GM12875 (cell line): ENCODE results near the gene TCF3.
A peak's percentile ranks its signal among the peaks of the same experiment; 100 is the strongest.

Experiments
- H3K4me3 ChIP-seq: one replicate; pipeline ENCODE4 v1.5.1; 2011; ENCODE audit warnings: low read depth, low read length, control low read depth
- TF ChIP-seq, protein P1 (sequence below): IDR thresholded peaks from 2 replicates; pipeline ENCODE4 v1.5.1; 2011; ENCODE audit warnings: low read depth, mild to moderate bottlenecking, control low read depth, inconsistent platforms, low read length, moderate library complexity, borderline replicate concordance; ENCODE audit not compliant: insufficient read depth

TCF3 gene

DNA sequence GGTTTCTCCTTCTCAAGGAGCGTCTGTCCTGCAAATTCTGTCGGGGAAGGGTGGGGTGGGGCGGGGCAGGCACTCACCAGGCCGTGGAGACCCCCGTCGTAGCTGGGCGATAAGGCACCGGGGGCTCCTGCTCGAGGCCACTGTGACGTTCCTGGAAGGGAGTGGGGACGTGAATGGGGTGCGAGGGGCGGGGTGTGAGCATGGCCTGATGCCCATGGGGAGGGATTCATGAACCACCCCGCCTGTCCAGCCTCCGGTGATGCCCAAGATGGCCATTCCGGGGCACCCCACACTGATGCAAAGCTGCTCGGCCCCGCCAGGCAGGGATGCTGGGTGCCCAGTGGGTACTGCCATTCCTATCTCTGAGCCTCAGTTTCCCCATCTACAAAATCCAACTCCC, 32.7 kb downstream of the TCF3 start:
- TF ChIP-seq, protein P1, sequence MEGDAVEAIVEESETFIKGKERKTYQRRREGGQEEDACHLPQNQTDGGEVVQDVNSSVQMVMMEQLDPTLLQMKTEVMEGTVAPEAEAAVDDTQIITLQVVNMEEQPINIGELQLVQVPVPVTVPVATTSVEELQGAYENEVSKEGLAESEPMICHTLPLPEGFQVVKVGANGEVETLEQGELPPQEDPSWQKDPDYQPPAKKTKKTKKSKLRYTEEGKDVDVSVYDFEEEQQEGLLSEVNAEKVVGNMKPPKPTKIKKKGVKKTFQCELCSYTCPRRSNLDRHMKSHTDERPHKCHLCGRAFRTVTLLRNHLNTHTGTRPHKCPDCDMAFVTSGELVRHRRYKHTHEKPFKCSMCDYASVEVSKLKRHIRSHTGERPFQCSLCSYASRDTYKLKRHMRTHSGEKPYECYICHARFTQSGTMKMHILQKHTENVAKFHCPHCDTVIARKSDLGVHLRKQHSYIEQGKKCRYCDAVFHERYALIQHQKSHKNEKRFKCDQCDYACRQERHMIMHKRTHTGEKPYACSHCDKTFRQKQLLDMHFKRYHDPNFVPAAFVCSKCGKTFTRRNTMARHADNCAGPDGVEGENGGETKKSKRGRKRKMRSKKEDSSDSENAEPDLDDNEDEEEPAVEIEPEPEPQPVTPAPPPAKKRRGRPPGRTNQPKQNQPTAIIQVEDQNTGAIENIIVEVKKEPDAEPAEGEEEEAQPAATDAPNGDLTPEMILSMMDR, result no peak
- H3K4me3 ChIP-seq, result no peak overlapping the region

DNA sequence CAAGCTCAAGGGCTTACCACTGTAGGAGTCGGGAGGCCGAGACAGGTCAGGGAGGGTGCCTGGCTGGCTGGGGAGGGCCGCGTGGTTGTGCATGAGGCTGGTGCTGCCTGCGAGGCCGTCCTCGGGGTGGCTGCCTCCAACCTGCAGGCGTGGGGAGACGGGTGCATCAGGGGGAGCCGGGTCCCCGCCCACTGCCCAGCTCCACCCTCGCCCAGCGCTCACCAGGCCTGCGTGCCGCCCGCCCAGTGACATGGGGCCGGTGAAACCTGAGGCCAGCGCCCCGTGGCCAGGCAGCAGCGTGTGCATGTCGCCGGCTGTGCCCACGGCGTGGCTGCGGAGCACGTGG, 33.3 kb downstream of the TCF3 start:
- TF ChIP-seq, protein P1, result no peak
- H3K4me3 ChIP-seq, result no peak overlapping the region

DNA sequence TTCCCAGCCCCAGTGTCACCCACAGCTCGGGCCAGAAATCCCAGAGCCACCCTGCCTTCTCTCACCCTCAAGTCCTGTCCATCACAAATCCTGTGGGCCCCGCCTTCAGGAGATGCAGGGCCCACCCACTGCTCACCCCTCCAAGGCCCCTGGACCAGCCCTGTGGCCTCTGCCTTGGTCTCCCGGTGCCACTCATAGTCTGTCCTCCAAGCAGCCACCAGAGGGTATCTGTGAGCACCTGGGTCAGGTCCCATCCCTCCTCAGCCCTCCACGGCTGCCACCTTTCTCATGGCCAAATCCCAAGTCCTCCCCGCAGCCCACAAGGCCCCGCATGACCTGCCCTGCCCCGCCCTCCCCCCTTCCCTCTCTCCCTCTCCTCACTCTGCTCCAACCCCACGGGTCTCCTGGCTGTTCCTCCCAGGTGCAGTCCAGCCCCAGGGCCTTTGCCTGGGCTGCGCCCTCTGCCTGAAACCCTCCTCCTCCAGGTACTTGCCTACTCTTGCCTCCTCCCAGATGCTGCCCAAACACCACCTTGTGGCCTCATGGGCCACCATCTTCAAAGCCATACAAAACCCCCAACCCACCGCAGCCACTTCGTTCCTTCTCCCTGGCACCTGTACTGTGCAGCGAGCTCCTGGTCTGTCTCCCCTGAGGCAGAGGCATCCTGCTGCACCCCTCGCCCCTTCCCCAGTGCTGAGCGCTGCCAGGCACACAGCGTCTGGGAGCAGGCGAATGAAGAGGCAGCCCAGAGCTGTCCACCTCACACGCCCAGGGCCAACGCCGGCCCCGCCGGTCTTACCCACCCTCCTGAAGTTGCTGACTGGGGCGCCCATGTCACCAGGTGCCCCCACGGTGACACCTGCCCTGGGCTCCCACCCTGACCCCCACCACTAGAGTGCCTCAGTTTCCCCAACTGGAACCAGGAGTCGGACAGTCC, 34.0 kb downstream of the TCF3 start:
- TF ChIP-seq, protein P1, result peak; percentile 68
- no peak overlapping the region for H3K4me3 ChIP-seq

DNA sequence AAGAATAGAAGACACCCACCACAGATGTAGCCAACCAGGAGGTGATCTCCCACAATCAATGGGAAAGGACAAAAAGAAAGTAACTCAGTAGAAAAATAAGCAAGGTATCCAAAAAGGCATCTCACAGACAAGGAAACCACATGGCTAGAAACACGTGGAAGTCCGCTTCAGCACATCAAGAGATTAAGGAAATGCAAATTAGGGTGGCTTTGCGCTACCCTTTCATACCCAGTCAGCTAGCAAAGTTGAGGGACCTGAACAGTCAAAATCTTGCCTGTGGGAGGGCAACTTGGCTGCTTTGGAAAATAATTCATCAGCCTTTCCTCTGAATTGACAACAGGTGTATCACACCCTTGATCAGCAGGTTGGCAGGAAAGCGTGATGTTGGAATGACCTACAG, 35.5 kb downstream of the TCF3 start:
- H3K4me3 ChIP-seq, result no peak overlapping the region
- TF ChIP-seq, protein P1, result no peak

DNA sequence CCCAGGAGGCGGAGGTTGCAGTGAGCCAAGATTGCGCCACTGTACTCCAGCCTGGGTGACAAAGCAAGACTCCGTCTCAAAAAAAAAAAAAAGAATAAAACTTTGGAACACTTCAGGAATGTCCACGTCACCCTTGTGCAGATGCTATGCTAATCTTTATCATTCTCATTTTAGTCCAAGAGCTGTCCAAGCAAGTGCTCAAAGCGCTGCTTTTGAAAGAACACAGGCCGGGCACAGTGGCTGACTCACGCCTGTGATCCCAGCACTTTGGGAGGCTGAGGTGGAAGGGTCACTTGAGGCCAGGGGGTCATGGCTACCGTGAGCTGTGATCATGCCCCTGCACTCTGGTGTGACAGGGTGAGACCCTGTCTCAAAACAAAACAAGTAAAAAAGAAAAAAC, 36.0 kb downstream of the TCF3 start:
- TF ChIP-seq, protein P1, result no peak

DNA sequence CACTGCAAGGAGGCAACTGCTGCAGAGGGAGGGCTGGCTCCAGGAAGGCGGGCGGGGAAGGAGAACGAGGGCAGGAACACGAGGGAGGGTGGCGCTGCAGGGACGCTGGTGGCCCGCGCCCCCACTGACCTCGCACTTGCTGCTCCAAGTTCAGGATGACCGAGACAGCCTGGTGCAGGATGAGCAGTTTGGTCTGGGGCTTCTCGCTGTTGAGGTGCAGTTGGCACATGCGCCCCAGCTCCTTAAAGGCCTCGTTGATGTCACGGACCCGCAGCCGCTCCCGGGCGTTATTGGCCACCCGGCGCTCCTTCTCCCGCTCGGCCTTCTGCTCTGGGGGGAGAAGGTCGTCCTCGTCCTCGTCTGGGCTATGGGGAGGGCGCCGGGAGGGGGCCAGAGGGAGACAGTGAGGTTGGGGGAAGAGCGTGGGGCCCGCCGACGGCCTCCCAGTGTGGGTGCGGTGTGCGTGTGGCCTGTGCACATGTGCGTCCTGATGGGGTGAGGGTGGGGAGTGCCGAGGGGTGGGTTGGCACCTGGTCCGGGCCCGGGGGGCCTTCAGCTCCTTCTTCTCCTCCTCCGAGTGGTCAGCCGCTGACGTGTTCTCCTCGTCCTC, 37.2 kb downstream of the TCF3 start:
- H3K4me3 ChIP-seq, result no peak overlapping the region
- TF ChIP-seq, protein P1, result no peak

More for the DNA sequence above, 36.0 kb downstream of the TCF3 start:
- no peak overlapping the region for H3K4me3 ChIP-seq
